ENCODE results near the gene SRGAP1.

Gene SRGAP1

GRCh38 chr12:63904653-63905052, 60.2 kb downstream of the SRGAP1 start:
- DNase-seq (ENCODE audit: low read depth) = no peak
- TF ChIP-seq, protein P1, sequence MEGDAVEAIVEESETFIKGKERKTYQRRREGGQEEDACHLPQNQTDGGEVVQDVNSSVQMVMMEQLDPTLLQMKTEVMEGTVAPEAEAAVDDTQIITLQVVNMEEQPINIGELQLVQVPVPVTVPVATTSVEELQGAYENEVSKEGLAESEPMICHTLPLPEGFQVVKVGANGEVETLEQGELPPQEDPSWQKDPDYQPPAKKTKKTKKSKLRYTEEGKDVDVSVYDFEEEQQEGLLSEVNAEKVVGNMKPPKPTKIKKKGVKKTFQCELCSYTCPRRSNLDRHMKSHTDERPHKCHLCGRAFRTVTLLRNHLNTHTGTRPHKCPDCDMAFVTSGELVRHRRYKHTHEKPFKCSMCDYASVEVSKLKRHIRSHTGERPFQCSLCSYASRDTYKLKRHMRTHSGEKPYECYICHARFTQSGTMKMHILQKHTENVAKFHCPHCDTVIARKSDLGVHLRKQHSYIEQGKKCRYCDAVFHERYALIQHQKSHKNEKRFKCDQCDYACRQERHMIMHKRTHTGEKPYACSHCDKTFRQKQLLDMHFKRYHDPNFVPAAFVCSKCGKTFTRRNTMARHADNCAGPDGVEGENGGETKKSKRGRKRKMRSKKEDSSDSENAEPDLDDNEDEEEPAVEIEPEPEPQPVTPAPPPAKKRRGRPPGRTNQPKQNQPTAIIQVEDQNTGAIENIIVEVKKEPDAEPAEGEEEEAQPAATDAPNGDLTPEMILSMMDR (IDR thresholded peaks at IDR 0.05; ENCODE audit: low read depth, low read length, missing control alignments) = no peak
- no peak overlapping the region for H3K4me3 ChIP-seq (ENCODE audit: low read depth, low read length)

GRCh38 chr12:63905544-63905943, 61.0 kb downstream of the SRGAP1 start:
- no peak overlapping the region for H3K4me3 ChIP-seq (ENCODE audit: low read depth, low read length)
- TF ChIP-seq, protein P1 (IDR thresholded peaks at IDR 0.05; ENCODE audit: low read depth, low read length, missing control alignments) = no peak
- no peak for DNase-seq (ENCODE audit: low read depth)

DNA sequence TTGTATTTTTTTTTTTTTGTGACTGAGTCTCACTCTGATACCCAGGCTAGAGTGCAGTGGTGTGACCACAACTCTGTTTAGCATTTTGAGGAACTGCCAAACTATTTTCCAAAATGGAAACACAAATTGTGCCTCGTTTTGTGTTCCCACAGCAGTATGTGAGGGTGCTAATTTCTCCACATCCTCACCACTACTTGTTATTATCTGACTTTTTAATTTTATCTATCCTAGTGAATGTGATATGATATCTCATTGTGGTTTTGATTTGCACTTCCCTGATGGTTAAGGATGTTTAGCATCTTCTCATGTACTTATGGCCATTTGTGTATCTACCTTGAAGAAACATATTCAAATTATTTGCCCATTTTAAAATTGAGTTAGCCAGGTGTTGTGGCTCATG, 62.4 kb downstream of the SRGAP1 start:
- TF ChIP-seq, protein P1 (IDR thresholded peaks at IDR 0.05; ENCODE audit: low read depth, low read length, missing control alignments) = no peak
- no peak for DNase-seq (ENCODE audit: low read depth)
- no peak overlapping the region for H3K4me3 ChIP-seq (ENCODE audit: low read depth, low read length)

DNA sequence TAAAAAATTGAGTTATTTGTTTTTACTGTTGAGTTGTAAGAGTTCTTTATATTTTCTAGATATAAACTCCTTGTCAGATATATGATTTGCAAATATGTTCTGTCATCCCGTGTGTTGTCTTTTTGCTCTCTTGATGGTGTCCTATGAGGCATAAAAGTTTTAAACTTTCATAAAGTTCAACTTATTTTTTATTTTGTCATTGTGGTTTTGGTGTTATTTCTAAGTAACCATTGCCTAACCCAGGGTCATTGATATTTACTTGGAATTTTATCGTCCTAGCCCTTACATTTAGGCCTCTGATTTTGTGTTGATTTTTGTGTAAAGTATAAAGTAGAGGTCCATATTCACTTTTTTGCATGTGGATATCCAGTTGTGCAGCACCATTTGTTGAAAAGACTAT, 63.1 kb downstream of the SRGAP1 start:
- TF ChIP-seq, protein P1 (IDR thresholded peaks at IDR 0.05; ENCODE audit: low read depth, low read length, missing control alignments) = no peak
- no peak overlapping the region for H3K4me3 ChIP-seq (ENCODE audit: low read depth, low read length)
- DNase-seq (ENCODE audit: low read depth) = no peak

- no peak overlapping the region for H3K4me3 ChIP-seq (ENCODE audit: low read depth, low read length)
- DNase-seq (ENCODE audit: low read depth) = no peak
- TF ChIP-seq, protein P1 (IDR thresholded peaks at IDR 0.05; ENCODE audit: low read depth, low read length, missing control alignments) = no peak
Measured at GRCh38 chr12:63909746-63910145, 65.2 kb downstream of the SRGAP1 start.

DNA sequence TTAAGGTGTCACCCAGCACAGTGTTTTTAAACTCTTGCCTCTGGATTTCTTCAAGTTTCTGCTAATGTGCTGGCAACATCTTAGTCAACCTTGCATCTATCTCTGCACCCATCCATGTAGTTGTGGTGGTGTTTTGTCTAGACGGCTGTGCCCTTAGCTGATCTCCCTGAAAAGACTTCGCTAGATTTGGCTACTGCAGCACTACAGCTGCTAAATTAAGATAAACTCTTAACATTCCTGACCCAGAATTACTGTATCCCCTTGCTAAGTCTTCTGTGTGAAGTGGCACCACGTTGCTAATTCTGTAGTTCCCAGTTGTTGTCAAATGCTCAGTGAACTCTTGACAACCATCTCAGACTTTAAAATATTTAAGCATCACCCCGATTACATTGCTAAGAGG, 66.8 kb downstream of the SRGAP1 start:
- H3K4me3 ChIP-seq (ENCODE audit: low read depth, low read length) = no peak overlapping the region
- DNase-seq (ENCODE audit: low read depth) = no peak
- TF ChIP-seq, protein P1 (IDR thresholded peaks at IDR 0.05; ENCODE audit: low read depth, low read length, missing control alignments) = no peak

DNA sequence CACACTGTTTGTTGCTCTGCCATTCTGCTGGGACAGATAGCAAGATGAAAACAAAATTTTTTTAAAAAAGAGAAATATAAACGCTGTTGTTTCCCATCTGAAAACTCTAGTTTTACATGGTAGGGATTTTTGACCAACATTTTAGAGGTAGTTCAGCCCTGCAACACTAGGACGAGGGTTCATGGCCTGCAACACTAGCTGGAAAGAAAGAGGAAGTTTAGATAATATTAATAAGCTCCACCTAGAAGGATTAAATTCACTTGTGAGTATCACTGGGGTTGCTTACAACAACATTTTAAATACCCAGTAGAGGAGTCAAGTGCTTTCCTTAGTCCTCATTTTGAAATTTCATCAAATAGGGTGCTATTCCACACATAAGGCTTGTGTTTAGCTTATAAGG, 68.2 kb downstream of the SRGAP1 start:
- H3K4me3 ChIP-seq (ENCODE audit: low read depth, low read length) = no peak overlapping the region
- TF ChIP-seq, protein P1 (IDR thresholded peaks at IDR 0.05; ENCODE audit: low read depth, low read length, missing control alignments) = no peak
- DNase-seq (ENCODE audit: low read depth) = no peak
